Ovary (tissue), 3 donors: ENCODE results near the gene MAD1L1.

Experiments used
- CTCF ChIP-seq, 3 donors: fragments of 450-650 bp in 2 of 3; fragments of 200-600 bp in 1 of 3; IDR thresholded peaks; one replicate each; pipeline versions ENCODE4 v1.5.1 to v1.8.0; 2016 to 2022; ENCODE audit warnings: antibody characterized with exemption in 3 of 3, mild to moderate bottlenecking in 1 of 3
- POLR2A ChIP-seq: fragments of 450-650 bp; IDR thresholded peaks from one replicate; pipeline ENCODE4 v1.6.1; 2017; ENCODE audit warnings: antibody characterized with exemption, mild to moderate bottlenecking, moderate library complexity
- donor health status: DM: no; HTN: no; CAD: no.

- TF ChIP-seq CTCF (IDR thresholded peaks at IDR 0.05) (no peak), POLR2A (no peak)
Measured at GRCh38 chr7:2087744-2088143, 145.0 kb downstream of the MAD1L1 start.
